Endothelial cell (in vitro differentiated cells): ENCODE measurements around the gene TRIM47. TPM values are rescaled to one million over a fixed set of nuclear protein-coding genes. Genes with fewer than 3 reads are reported as not detected.
A peak's percentile ranks its signal among the peaks of the same experiment; 100 is the strongest.

Source experiments
- DNase-seq: peaks from one replicate; pipeline ENCODE4 v3.0.0; 2021; ENCODE audit warnings: low spot score
- H3K27ac Mint-ChIP-seq: one replicate; pipeline ENCODE4 v1.8.0; 2021; ENCODE audit warnings: mixed read lengths, inconsistent platforms; ENCODE audit not compliant: unreplicated experiment
- H3K27me3 Mint-ChIP-seq: one replicate; pipeline ENCODE4 v1.8.0; 2021; ENCODE audit warnings: mild to moderate bottlenecking, moderate library complexity, mixed read lengths, inconsistent platforms; ENCODE audit not compliant: unreplicated experiment
- H3K36me3 Mint-ChIP-seq: one replicate; pipeline ENCODE4 v1.8.0; 2021; ENCODE audit warnings: mild to moderate bottlenecking, low read depth, mixed read lengths, inconsistent platforms; ENCODE audit not compliant: unreplicated experiment
- H3K4me1 Mint-ChIP-seq: one replicate; pipeline ENCODE4 v1.8.0; 2021; ENCODE audit warnings: mild to moderate bottlenecking, mixed read lengths, inconsistent platforms; ENCODE audit not compliant: unreplicated experiment
- H3K4me3 Mint-ChIP-seq: one replicate; pipeline ENCODE4 v1.8.0; 2021; ENCODE audit warnings: mild to moderate bottlenecking, mixed read lengths, inconsistent platforms; ENCODE audit not compliant: unreplicated experiment
- H3K9me3 Mint-ChIP-seq: one replicate; pipeline ENCODE4 v1.8.0; 2021; ENCODE audit warnings: mixed read lengths, inconsistent platforms; ENCODE audit not compliant: unreplicated experiment
- long read RNA-seq: library from polyadenylated mRNA; unstranded; transcript quantifications from one replicate; pipeline ENCODE4 v2.0.0, GENCODE V29; 2020; ENCODE audit not compliant: unreplicated experiment
- total RNA-seq: library from RNA; stranded (reverse); fragmentation: NEBNext Ultra II Directional; extraction: Animal tissue kit (Norgen Biotek cat#: 25700); gene quantifications from one replicate; pipeline ENCODE4 v1.2.1, GENCODE V29; 2021; ENCODE audit not compliant: unreplicated experiment
- TF ChIP-seq, protein P1 (sequence below): fragments of 200-600 bp; sonication (generic); IDR thresholded peaks from one replicate; pipeline ENCODE4 v1.5.0; 2021; ENCODE audit warnings: antibody characterized with exemption; ENCODE audit not compliant: unreplicated experiment

The TRIM47 gene, protein sequence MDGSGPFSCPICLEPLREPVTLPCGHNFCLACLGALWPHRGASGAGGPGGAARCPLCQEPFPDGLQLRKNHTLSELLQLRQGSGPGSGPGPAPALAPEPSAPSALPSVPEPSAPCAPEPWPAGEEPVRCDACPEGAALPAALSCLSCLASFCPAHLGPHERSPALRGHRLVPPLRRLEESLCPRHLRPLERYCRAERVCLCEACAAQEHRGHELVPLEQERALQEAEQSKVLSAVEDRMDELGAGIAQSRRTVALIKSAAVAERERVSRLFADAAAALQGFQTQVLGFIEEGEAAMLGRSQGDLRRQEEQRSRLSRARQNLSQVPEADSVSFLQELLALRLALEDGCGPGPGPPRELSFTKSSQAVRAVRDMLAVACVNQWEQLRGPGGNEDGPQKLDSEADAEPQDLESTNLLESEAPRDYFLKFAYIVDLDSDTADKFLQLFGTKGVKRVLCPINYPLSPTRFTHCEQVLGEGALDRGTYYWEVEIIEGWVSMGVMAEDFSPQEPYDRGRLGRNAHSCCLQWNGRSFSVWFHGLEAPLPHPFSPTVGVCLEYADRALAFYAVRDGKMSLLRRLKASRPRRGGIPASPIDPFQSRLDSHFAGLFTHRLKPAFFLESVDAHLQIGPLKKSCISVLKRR
- total RNA-seq: 4.4 TPM
- long read RNA-seq, transcript TRIM47-201 (6 exons, 2,266 nt): major isoform, 7 of 7 reads
- long read RNA-seq, partial matches to known transcripts: 0 of 7 reads
- long read RNA-seq, other reads (novel, unspliced or antisense): 0 of 7 reads

DNA sequence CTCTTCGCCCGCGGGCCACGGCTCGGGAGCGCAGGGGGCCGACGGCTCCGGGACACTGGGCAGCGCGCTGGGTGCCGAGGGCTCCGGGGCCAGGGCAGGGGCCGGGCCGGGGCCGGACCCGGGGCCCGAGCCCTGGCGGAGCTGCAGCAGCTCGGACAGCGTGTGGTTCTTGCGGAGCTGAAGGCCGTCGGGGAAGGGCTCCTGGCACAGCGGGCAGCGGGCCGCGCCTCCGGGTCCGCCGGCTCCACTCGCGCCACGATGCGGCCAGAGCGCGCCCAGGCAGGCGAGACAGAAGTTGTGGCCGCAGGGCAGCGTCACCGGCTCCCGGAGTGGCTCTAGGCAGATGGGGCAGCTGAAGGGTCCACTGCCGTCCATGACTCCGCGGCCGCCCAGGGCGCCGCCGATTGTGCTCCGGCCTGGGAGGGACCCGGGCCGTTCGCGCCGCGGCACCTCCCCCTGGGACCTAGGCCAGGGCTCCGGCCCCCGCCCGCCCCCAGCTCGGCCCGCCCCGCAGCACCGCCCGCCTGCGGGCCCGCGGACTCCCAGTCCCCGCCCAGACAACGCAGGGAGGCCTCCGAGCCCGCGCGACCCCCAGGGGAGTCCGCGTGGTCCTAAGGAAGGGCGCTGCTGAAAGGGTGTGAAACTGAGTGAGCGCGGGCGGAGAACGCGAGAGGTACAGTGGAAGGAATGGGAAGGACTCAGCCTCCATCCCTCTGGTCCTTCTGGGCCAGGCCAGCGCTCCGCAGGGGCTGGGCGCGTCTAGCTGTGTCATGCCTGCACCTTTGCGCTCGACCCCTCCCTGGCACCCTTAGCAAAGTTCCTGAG is at the start of gene TRIM47:
TRIM47 (minus strand) TSS at position 408 of the 825 bp plus-strand sequence; CDS start at position 375, 33 bp downstream.
- Mint-ChIP-seq H3K36me3 (no peaks in the 10 kb centered on the region), H3K9me3 (no peaks in the 10 kb centered on the region), H3K27me3 (peaks cover 15% of the 10 kb centered on the region), H3K4me1 (peaks cover 11% of the 10 kb centered on the region), H3K4me3 (peak within 1 kb of the TSS; percentile 79), H3K27ac (no peak within 1 kb of the TSS)
- DNase-seq: peak; percentile 37
- TF ChIP-seq, protein P1, sequence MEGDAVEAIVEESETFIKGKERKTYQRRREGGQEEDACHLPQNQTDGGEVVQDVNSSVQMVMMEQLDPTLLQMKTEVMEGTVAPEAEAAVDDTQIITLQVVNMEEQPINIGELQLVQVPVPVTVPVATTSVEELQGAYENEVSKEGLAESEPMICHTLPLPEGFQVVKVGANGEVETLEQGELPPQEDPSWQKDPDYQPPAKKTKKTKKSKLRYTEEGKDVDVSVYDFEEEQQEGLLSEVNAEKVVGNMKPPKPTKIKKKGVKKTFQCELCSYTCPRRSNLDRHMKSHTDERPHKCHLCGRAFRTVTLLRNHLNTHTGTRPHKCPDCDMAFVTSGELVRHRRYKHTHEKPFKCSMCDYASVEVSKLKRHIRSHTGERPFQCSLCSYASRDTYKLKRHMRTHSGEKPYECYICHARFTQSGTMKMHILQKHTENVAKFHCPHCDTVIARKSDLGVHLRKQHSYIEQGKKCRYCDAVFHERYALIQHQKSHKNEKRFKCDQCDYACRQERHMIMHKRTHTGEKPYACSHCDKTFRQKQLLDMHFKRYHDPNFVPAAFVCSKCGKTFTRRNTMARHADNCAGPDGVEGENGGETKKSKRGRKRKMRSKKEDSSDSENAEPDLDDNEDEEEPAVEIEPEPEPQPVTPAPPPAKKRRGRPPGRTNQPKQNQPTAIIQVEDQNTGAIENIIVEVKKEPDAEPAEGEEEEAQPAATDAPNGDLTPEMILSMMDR: peak; percentile 1

DNA sequence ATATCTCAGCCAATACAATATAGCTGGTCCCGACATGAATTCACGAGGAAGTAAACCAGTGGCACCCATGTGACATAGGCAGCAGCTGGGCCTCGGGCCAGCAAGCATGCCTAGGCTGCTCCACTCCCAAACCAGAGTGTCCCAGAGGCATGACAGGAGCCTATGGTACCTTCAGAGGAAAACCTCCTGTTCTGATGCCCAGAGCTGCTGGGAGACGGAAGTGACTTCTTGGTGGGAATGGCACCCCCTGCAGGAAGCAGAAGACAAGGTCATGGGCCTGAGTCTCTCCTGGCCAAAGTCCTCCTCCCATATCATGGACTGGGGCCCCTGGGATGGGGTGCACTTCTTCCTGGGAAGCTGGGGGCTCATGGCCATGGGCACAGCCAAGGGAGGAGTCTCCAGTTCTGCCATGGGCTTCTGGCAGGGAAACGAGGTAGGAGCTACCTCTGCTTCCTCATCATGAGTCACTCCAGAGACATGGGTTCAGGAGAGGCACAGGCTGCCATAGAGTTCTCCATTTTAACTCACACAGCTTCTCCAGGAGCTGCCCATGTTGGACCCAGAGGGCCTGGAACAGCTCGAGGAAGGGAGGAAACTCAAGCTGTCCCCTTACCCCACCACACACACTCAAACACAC is 49.0 kb upstream of the TRIM47 start:
- Mint-ChIP-seq H3K9me3 (no peaks in the 10 kb centered on the region), H3K36me3 (peaks cover 5% of the 10 kb centered on the region), H3K27me3 (peaks cover 3% of the 10 kb centered on the region), H3K27ac (no peak overlapping the region), H3K4me3 (no peak overlapping the region), H3K4me1 (no peaks in the 10 kb centered on the region)
- peak; percentile 52 for DNase-seq
- TF ChIP-seq, protein P1: peak; percentile 62

DNA sequence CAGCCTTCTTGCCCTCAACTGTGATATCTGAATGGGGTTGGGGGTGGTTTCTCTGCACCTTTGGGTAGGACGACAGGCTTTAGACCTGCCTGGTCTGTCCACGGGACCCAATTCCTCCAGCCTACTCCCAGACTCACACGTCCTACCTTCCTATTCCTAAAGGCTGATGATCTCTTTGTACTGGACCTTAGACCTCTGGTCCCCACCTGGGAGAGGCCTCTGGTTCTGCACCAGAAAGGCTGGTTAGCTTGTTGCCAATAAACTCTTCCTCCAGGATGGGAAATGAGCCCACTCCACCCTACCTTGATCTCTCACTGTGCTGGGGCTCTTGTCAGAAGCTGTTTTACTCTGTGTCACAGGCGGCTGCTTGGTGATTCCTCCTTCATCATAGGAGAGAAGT is 48.1 kb upstream of the TRIM47 start:
- H3K27me3 Mint-ChIP-seq: peaks cover 6% of the 10 kb centered on the region
- TF ChIP-seq, protein P1: no peak
- no peaks in the 10 kb centered on the region for H3K4me1 Mint-ChIP-seq
- H3K4me3 Mint-ChIP-seq: no peak overlapping the region
- no peak for DNase-seq
- H3K36me3 Mint-ChIP-seq: peaks cover 5% of the 10 kb centered on the region
- H3K27ac Mint-ChIP-seq: no peak overlapping the region
- H3K9me3 Mint-ChIP-seq: no peaks in the 10 kb centered on the region

DNA sequence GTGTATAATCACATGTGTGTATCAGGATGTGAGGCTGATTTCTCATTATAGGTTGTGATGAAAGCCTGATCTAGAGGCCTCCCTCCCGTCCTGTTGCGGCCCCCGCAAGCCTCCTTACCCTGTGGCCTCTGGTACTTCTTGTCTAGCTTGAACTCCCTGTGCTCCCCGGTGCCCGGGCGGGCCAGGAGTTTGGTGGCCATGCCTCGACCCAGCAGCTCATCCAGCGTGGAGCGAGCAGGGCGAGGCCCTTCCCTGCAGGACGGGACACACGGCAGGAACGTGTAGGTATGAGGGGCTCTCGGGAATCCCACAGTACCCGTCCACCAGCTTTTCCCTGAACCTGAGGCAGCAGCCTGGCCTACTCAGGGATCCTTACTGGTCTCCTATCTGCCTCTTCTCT is 47.5 kb upstream of the TRIM47 start:
- TF ChIP-seq, protein P1: no peak
- Mint-ChIP-seq H3K9me3 (no peaks in the 10 kb centered on the region), H3K27me3 (peaks cover 6% of the 10 kb centered on the region), H3K4me1 (no peaks in the 10 kb centered on the region), H3K36me3 (peaks cover 5% of the 10 kb centered on the region), H3K27ac (no peak overlapping the region), H3K4me3 (no peak overlapping the region)
- no peak for DNase-seq
